ENCODE results near the gene PEX6. TPM values are rescaled to one million over a fixed set of nuclear protein-coding genes. Genes with fewer than 3 reads are reported as not detected.
A peak's percentile ranks its signal among the peaks of the same experiment; 100 is the strongest.
"Not testable (repeated sequence)": the region's sequence is repeated elsewhere in the genome, so short reads cannot be mapped to it uniquely, and the experiment has no call there.

Gene PEX6
- total RNA-seq, 1 experiment from 2014 or later = 19.2 TPM

DNA sequence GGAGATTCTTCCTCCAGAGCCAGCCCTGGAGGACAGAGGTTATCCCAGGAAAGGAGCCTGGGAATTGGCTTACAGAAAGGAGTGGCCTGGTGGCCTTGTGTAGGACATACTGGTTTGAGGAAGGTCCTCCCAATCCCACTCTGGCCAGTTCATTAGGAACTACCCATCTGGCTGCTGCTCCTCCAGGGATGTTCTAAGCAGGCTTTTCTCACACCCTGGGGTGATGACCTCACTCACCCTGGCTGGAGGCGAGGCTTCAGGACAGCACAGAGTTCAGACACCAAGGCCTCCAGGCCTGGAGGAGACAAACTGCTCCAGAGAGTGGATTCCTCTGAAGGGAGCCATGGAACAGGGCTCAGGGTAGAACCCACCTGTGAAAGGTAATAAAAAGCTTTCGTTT is 9.6 kb downstream of the PEX6 start:
- no peak for DNase-seq (ENCODE audit: low spot score)
- in situ Hi-C loops (cut with HindIII; ENCODE audit: low sequenced_read_pairs) = no loop called here

DNA sequence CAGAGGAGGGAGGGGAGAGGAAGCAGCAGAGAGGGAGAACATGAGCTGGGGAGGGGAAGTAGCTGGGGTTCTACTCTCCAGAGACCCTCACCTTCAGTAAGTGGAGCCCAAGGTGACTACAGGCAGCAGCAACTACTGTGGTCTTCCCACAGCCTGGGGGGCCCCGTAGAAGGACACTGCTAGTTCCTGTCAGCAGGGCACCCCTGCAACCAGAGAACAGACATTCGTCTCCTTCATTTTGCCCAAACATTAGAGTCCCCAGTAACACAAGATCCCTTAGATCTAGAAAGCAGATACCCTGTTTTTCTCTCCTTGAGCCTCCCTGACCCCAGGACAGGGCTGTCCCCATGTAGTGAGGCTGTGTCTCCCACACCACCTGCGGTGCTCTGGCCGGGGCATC is 10.2 kb downstream of the PEX6 start:
- no peak for DNase-seq (ENCODE audit: low spot score)
- in situ Hi-C loops (cut with HindIII; ENCODE audit: low sequenced_read_pairs) = no loop called here

DNA sequence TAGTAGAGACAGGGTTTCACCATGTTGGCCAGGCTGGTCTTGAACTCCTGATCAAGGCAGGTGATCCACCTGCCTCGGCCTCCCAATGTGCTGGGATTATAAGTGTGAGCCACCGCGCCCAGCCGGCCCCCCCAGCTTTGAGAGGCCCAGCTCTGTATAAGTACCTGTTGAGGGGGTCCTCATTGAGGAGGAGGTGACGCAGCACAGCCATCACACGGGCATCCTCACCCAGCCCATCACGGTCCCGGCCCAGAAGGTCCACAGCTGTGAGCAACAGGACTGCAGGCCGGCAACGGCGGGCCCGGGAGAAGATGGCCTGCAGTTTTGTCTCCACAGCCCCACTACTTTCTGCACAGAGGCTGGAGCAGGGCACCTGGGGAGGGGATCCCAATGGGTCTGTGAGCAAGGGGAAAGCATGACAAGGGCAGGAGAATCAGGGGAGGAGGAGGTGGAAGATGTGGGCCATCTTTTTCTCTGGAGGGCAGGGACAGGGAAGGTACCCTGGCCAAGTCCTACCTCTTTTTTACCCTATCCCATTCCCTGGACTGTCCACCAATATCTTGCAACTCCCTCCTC is 10.8 kb downstream of the PEX6 start:
- DNase-seq (ENCODE audit: low spot score) = no peak
- in situ Hi-C loops (cut with HindIII; ENCODE audit: low sequenced_read_pairs) = no loop called here

DNA sequence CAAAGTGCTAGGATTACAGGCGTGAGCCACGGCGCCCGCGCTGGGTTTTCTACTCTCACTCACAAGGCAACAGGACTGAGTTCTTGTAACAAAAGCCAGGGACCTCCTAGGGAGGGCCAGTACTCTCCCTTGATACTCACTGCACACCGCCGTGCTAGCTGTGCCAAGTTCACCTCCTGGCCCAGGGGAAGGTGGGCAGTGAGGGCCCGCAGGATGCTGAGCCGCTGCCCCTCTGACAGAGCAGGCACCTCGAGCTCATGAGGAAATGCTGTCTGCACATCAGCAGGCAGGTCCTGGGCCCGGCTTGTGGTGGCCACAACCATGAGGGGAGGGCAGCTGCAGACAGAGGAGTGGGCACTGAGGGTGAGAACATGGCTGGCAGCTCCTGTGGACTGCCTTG is 11.8 kb downstream of the PEX6 start:
- DNase-seq (ENCODE audit: low spot score) = no peak
- in situ Hi-C loops (cut with HindIII; ENCODE audit: low sequenced_read_pairs) = no loop called here

DNA sequence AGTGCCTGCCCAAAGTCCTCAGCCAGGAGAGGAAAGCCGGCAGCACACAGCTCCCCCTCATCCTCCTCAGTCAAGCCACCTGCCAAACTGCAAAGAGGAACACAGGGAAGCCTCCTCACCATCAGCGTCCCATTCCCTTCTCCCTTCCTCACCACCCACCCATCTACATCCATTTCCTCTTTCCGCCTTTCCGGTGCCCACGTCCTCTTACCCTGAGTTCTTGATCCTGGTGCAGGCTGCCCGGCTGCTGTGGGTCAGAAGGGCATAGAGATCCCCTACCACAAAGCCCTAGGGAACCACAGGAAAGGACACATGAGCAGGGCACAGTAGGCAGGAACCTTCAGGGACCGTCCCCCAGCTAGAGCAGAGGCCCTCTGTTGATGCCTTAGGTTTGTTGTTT is 12.4 kb downstream of the PEX6 start:
- in situ Hi-C loops (cut with HindIII; ENCODE audit: low sequenced_read_pairs) = no loop called here

DNA sequence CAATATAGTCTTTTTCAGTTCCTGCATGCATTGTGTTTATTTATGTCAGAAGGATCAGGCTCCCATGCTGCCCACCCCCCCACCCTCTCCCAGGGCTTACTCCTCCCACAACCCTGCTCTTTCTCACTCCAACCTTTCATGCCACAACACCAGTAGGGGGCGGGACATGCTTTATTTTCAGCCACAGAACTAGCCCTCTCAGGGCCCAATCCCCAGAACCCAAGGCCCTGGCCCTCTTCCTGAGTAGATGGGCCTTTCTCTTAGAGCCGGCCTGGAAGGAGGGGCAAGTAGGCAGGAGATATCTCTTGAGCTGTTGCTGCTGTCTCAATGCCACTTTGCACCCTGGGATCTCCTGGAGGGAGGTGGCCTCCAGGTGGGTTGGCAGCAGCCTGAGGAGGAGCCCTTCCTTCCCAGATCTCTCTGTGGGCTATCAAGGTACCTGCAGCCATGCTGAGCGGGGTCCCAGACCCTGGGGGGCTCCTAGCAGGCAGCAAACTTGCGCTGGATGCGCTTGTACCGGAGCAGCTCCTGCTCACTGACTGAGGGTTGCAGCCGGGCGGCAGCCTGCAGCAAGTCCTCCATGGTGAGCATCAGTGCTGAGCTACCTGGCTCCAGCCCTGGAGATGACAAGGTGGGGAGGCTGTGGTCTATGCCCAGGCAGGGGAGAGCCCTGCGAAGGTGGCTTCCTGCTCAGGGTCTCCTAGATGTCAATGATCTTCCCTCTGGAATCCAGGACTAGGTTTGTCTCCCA is 15.0 kb downstream of the PEX6 start:
- in situ Hi-C loops (cut with HindIII; ENCODE audit: low sequenced_read_pairs) = no loop called here
- peak; percentile 42 for DNase-seq (ENCODE audit: low spot score)

More for the DNA sequence above, 12.4 kb downstream of the PEX6 start:
- DNase-seq (ENCODE audit: low spot score) = no peak

DNA sequence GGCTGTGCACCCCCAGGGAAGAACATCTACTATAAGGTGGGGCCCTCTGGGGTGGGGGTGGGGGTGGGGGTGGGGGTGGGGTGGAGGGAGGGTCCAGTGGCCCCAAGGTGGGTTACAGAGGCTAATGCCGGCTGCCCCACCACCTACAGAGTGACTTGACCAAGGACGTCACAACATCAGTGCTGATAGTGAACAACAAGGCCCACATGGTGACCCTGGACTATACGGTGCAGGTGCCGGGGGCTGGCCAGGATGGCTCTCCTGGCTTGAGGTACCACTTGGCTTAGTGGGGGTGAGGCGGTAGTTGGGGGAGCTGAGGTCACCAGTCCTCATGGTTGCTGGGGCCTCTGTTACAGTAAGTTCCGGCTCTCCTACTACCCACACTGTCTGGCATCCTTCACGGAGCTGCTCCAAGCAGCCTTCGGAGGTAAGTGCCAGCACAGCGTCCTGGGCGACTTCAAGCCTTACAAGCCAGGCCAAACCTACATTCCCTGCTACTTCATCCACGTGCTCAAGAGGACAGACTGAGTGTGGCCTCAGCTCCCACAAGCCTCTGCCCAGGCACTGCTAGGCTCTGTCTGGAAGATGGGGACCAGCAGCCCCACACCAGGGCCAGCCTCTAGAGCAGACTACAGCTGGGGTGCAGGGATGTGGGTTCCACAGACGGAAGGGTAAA is 15.7 kb downstream of the PEX6 start:
- no peak for DNase-seq (ENCODE audit: low spot score)
- in situ Hi-C loops (cut with HindIII; ENCODE audit: low sequenced_read_pairs) = no loop called here

DNA sequence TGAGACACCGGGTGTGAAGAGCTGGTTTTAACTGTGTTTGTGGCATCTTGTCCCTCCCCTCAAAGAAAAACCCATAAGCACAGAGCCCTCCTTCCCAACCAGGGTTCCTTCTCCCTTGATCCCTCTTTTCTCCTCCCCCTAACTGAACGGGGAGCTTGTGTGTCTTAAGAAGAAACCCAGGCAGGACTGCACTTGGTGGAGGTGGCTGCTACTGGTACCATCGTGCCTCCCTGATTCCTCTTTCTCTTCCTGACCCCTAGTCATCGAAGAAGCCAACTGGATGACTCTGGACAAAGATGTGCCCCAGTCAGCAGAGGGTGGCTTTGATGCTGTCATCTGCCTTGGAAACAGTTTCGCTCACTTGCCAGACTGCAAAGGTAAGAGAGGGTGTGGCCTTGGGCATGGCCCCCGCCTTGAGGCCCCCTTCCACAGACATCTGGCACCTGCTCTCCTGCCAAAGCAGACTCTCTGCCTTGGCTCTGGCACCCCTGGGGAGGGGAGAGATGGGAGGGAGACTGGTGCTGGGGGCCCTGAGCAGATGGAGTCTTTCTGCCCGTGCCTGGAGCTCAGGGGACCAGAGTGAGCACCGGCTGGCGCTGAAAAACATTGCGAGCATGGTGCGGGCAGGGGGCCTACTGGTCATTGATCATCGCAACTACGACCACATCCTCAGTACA is 16.3 kb downstream of the PEX6 start:
- in situ Hi-C loops (cut with HindIII; ENCODE audit: low sequenced_read_pairs) = no loop called here
- DNase-seq (ENCODE audit: low spot score) = no peak

DNA sequence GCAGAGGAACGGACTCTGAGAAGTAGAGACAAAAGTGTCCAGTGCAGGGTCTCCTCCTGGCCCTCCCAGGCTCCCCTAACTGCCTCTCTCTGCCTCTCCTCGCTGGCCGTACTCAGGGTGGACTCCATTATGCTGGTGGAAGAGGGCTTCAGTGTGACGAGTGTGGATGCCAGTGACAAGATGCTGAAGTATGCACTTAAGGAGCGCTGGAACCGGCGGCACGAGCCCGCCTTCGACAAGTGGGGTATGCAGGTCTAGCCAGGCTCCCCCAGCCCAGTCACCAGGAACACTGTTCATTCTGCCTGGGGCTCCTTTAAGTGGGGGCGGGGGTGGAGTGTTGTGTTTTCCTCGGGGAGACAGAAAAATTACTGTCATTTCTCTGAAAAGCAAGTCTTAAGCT is 16.9 kb downstream of the PEX6 start:
- in situ Hi-C loops (cut with HindIII; ENCODE audit: low sequenced_read_pairs) = no loop called here
- no peak for DNase-seq (ENCODE audit: low spot score)

DNA sequence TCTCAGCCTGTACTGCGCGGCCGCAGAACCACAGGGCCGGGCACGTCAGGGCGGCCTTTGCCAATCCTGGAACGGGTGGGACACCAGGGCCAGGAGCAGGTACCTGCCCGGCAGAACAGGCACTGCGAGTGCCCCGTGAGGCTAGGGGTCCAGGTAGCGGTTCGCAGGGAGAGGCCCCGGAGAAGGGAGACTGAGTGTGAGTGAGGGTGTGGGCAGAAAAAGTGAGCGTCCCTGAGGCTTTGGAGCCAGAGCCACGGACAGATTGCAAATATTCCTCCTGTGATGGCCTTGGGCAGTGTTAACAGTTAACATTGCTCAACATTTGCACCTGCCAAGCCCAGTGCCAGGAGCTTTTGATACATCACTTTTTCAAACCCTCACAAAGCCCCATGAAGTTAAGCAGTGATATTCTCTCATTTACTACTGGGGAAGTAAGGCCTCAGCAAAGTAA is 17.9 kb downstream of the PEX6 start:
- no peak for DNase-seq (ENCODE audit: low spot score)
- in situ Hi-C loops (cut with HindIII; ENCODE audit: low sequenced_read_pairs) = no loop called here

DNA sequence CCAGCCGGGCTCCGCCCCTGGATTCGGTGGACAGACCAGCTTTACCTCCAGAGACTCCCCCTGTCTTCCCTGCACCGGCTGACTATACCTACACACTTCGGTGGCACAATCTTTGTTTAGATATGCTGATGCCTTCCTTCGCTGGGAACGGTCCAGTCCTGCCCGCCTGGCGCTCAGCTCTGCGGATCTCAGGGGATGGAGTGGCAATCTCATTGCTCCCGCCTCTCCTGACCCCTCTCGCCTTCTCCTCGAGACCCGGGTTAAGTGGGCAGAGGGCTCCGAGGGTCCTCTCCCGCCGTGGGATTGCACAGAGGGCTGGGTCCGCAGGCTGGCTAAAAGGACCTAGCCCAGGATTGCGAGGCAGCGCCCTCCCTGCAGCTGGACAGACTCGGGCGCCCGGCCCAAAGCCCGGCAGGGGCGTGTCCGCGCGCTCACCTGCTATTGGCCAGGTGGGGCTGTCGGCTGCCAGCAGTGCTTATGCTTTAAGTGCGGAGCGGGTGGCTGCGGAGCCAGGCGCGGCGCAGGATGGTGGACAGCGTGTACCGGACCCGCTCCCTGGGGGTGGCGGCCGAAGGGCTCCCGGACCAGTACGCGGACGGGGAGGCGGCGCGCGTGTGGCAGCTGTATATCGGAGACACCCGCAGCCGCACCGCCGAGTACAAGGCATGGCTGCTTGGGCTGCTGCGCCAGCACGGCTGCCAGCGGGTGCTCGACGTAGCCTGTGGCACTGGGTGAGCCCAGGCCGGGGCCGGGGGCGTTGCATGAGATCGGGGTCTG is 18.6 kb downstream of the PEX6 start, which contains the start of gene GNMT:
GNMT (plus strand) TSS at position 512 of the 777 bp plus-strand sequence; CDS start at position 526, 14 bp downstream.
- peak; percentile 64 for DNase-seq (ENCODE audit: low spot score)
- in situ Hi-C loops (cut with HindIII; ENCODE audit: low sequenced_read_pairs) = no loop called here

DNA sequence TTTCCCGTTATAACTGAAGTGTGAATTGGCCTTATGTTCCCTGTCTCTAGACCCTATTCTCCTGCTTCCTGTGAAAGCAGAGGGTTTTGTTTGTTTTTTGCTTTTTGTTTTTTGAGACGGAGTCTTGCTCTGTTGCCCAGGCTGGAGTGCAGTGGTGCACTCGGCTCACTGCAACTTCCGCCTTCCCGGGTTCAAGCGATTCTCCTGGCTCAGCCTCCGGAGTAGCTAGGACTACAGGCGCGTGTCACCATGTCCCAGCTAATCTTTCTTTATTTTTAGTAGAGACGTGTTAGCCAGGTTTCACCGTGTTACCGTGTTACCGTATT is 19.1 kb downstream of the PEX6 start:
- DNase-seq (ENCODE audit: low spot score) = no peak
- in situ Hi-C loops (cut with HindIII; ENCODE audit: low sequenced_read_pairs) = no loop called here

DNA sequence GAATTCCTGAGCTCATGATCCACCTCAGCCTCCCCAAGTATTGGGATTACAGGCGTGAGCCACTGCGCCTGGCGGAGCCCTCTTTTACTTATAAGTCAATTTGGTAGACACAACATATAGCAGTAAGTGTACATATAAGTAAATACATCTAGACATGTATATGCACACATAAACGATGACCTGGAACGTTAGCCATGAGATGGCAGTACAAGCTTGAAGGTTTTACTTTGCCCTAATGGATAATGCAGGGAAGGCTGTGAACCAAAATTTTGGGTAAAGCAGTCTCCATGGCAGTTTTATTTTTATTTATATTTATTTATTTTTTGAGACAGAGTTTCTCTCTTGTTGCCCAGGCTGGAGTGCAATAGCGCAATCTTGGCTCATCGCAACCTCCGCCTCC is 20.9 kb downstream of the PEX6 start:
- in situ Hi-C loops (cut with HindIII; ENCODE audit: low sequenced_read_pairs) = no loop called here
- no peak for DNase-seq (ENCODE audit: low spot score)

DNA sequence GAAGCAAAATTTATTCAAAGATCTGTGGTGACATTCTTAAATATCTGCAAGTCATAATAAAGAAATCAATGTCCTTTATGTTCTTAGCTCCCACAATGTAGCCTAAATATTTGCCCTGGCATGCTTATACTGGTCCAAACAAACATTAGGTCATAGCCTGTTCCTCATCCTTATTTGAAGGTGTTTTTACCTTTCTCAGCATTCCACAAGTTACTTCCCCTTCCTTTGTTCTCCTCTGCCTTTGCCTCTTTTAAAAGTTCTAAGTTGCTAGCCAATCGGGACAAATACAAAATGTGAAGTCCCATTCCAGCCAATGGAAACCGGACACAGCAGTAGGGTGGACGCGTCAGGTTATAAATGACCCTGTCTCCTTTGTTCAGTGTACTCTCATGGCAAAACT is 24.6 kb downstream of the PEX6 start:
- DNase-seq (ENCODE audit: low spot score); in situ Hi-C loops (cut with HindIII; ENCODE audit: low sequenced_read_pairs): not testable (repeated sequence)

DNA sequence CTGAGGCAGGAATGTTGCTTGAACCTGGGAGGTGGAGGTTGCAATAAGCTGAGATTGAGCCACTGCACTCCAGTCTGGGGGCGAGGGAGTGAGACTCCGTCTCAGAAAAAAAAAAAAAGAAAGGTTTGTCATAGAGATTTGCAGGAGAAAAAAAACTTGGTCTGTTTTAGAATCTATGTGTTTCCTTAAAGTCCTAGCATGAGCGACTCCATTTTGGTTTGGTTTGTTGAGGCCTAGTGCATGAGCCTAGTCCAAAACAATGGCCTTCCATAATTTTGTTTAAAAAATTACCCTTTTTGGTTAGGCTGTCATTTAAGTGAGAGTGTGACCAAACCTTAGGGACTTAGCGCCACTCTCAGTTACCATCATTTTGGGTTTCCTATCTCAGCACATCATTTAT is 26.6 kb downstream of the PEX6 start:
- in situ Hi-C loops (cut with HindIII; ENCODE audit: low sequenced_read_pairs) = no loop called here

DNA sequence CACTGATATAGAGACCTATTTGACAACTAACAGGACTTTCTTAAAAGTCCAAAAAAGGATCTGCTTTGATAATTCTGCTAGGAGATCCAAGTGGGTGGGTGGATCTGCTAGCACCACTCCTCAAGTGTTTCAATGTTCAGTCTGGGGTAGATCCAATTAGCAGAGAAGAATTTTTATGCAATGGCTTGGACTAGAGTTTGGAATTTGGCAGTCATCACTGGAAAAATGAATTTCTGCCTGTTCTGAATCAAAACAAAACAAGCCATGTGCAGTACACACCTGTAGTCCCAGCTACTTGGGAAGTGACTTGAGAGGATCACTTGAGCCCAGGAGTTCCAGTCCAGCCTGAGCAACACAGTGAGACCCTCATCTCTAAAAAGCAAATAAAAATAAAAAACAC is 31.0 kb downstream of the PEX6 start:
- DNase-seq (ENCODE audit: low spot score) = no peak

More for the DNA sequence above, 26.6 kb downstream of the PEX6 start:
- DNase-seq (ENCODE audit: low spot score) = no peak

DNA sequence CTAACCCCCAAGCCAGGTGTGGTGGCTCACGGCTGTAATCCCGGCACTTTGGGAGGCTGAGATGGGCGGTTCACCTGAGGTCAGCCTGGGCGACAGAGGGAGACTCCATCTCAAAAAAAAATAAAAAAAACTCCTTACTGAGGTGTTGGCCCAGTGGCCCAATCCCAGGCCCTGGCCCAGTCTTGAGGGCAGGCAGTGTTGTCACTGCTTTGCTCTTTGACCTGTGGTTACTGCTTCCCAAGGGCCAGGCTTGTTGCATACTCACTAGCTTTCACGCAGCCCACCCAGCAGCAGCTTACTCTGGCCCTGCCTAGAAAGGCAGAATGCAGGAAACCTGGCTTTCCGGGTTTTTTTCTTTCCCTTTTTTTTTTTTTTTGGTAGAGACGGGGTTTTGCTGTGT is 36.5 kb downstream of the PEX6 start:
- in situ Hi-C loops (cut with HindIII; ENCODE audit: low sequenced_read_pairs) = no loop called here
- no peak for DNase-seq (ENCODE audit: low spot score)

More for the DNA sequence above, 31.0 kb downstream of the PEX6 start:
- in situ Hi-C loops (cut with HindIII; ENCODE audit: low sequenced_read_pairs) = no loop called here

DNA sequence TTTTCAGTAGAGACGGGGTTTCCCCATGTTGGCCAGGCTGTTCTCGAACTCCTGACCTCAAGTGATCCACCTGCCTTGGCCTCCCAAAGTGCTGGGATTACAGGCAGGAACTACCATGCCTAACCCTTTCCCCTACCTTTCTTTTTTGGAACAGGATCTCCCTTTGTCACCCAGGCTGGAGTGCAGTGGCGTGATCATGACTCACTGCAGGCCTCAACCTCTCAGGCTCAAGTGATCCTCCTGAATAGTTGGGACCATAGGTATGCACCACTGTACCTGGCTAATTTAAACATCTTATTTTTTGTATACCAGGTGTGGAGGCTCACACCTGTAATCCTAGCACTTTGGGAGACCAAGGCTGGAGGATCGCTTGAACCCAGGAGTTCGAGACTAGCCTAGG is 37.6 kb downstream of the PEX6 start:
- DNase-seq (ENCODE audit: low spot score); in situ Hi-C loops (cut with HindIII; ENCODE audit: low sequenced_read_pairs): not testable (repeated sequence)

DNA sequence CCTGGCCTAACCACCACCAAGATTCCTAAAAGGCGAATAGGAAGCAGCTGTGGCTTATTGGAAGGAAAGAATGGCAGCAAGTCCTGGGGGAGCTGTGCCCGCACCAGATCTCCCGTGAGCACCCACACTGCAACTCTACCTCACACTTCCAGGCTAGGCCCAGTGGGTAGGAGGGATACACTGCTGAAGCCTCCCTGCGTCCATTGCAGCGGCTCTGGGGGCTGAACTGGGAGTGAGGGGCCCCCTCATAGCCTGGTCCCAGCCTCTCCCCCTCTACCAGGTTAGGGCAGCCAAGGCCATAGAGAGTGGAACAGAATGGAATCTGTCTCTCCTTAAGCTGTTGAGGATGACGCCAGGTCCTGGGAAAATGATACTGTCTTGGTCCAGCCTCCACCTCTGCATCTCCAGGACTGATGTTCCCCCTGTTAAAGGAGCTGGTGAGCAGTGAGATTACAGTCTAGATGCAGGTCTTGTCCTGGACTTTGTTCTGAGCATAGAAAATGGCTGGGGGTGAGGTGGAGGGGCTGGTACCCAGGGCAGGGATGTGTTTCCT is 38.4 kb downstream of the PEX6 start:
- in situ Hi-C loops (cut with HindIII; ENCODE audit: low sequenced_read_pairs) = no loop called here
- DNase-seq (ENCODE audit: low spot score) = no peak
